Fibroblast of skin of right biceps (primary cell): ENCODE measurements around the gene HSFX3.
A peak's percentile ranks its signal among the peaks of the same experiment; 100 is the strongest.
"Not testable (repeated sequence)": the region's sequence is repeated elsewhere in the genome, so short reads cannot be mapped to it uniquely, and the experiment has no call there.

ENCODE experiments used
- DNase-seq: peaks from one replicate; pipeline ENCODE4 v3.0.0-alpha.2; 2013

Gene HSFX3

GRCh38 chrX:149541521-149542047 is 8.1 kb downstream of the HSFX3 start:
- DNase-seq = no peak

DNA sequence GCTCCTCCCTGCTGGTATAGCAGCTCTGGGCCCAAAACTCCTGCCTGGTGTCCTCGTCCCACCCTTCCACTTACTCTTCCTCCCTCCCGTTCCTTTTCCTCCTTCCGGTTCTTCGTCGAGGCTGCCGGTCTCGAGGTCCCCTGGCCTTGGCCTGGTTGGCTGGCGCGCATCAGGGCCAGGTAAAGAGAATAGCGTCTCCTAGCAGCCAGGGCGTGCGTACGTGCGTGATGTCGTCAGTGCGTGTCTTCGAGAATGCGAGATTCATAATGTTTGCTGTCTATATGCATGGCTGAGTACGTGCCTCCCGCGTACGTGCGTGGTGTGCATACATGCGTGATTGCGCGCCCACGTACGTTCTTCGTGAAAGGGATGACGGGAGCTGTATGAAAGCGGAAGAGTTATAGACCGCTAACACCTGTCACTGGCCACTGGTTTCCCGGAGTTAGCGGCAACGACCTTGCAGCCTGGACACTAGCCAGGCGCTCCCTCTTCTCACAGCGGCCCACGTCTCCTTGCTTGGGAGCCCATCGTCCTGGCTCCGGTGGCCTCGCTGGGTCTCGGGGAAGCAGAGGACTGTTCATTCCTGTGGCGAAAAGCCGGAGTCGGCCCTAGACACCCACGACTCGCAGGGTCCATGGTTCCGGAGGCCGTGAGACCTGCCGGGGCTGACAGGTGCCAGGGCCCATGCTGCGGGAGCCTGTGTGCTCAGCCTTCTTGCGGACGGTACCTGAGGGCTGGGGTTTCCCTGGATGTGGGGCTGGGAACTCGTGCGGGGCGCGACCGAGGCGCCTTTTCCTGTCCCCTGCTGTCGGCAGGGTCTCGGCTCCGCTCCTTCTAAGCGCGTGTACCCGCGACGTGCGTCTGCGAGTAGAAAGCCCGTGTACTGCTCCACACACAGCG is 8.9 kb downstream of the HSFX3 start, which contains the start of gene EOLA1:
Gene EOLA1, plus strand, starts transcription at position 392 of the 900 bp plus-strand sequence. CDS start 4,619 bp downstream, outside the sequence.
- peak; percentile 95 for DNase-seq

GRCh38 chrX:149540131-149540620 is 9.5 kb downstream of the HSFX3 start:
- peak; percentile 90 for DNase-seq

- DNase-seq = peak; percentile 93
These were observed 10.2 kb downstream of the HSFX3 start for GRCh38 chrX:149539283-149540130.

GRCh38 chrX:149537474-149537873 is 12.2 kb downstream of the HSFX3 start:
- not testable (repeated sequence) for DNase-seq

- not testable (repeated sequence) for DNase-seq
These were observed 14.7 kb downstream of the HSFX3 start for GRCh38 chrX:149534926-149535602.

DNA sequence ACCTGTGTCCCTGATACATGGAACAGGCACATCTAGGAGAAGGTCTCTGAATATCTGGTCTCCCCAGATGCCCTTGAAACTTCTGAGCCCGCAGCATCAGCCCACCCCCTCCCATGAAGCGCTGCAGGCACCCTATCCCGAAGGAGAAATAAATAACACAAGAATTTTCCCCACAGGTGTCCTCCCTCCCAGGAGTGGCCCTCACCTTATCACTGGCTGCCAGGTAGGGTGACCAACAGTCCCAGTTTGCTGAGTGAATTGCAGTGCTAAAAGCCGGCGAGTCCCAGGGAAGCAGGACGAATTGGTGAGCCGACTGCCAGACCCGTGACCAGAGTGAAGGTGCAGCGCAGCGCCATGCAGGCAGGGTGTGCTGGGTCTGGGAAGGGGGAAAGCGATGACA is 15.7 kb downstream of the HSFX3 start:
- not testable (repeated sequence) for DNase-seq

DNA sequence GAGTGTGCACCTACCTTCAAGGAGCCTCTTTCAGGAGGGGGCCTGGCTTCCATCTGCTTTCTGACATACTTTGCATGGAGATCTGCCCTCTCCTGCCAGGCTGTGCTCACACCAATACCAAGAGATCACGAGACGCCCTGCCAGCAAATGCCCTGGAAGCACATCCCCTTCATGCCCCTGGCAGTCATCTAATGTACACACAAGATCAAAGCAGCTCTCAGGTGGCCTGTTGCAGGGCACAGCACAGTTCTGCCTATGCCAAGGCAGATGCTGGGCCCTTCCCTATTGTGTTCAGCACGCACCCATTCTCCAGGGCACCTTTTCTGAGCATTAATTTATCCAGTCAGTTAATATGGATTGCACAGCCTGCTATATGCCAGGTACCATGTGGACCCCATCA is 16.9 kb downstream of the HSFX3 start:
- DNase-seq = not testable (repeated sequence)

- DNase-seq = no peak
These were observed 18.1 kb downstream of the HSFX3 start for GRCh38 chrX:149531599-149531998.

DNA sequence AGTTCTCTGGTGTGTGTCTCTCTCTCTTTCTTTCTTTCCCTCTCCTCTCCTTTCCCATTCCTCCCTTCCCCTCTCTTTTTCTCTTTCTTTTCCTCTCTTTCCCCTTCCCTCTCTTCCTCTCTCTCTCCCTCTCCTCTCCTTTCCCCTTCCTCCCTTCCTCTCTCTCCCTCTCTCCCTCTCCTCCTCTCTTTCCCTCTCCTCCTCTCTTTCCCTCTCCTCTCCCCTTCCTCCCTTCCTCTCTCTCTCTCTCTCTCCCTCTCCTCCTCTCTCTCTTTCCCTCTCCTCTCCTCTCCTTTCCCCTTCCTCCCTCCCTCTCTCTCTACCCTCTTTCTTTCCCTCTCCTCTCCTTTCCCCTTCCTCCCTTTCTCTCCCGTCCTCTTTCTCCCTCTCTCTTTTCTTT is 21.3 kb downstream of the HSFX3 start:
- no peak for DNase-seq

- DNase-seq = no peak
These were observed 22.0 kb downstream of the HSFX3 start for GRCh38 chrX:149527705-149528104.

DNA sequence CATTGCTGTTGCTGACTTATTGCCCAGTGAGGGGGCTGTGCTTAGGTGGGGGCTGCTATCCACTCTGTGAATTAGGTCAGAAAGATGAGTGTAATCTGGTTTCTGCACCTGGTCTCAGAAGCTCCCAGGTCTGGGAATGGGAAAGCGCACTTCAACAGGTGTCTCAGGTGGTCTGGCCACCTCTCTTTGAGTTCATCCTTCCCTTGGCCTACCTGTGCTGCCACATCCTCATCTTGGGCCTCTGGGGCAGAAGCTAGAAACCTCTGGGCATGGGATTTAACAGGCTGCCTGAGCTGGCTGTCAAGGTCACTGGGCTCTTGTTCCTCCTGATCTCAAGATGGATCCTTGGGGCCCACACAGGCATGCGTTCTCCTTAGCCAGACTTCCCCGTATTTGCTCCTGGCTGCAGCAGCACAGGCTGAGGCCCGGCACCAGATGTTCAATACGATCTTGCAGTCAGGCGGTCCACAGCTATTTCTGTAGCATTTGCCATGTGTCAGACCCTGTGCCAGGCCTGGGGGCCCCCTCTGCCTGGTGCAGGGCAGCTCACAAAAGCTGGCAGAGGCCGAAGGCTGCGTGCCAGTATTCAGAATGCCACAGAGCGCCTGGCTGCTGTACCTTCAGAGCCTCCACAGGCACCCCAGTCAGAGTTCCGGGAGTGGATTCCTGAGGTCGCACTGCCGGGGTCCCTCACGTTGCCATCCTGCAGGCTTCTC is 23.2 kb downstream of the HSFX3 start:
- DNase-seq = not testable (repeated sequence)

DNA sequence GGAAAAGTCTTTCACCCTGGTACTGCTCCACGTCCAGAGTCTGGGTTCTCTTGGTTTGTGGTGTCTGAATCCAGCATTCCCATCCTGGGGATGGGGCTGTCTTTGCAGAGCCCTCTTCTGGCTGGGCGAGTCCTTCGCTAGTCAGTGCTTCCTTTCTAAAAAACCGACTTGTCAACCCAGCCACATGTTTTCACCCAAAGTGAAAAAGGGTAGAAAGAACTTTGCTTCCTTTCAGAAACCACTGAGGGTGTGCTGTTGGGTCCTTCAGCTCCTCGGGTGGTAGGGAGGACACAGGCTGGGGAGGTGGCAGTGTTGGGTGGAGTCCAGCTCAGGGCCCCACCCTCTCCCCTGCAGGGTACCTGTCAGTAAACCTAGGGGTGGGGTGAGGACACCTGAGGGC is 23.8 kb downstream of the HSFX3 start:
- not testable (repeated sequence) for DNase-seq

DNA sequence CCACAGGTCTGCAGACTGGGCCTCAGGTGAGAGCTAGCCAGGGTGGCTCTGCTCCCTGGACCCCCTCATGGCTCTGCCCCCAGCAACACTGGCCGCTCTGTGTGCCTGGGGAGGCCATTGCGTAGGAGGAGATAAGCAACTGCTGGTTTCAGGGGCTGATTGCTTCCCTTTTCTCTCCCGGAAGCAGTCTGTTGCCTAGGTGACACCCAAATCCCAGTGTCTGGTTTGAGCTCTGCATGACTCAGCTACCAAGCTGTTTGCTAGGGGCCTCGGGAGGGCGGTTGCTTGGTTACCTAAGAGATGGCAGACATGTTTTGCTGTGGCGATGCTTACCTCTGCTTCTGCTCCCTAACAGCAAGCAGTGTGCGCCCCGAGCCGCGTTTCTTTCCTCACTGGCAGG is 24.3 kb downstream of the HSFX3 start:
- DNase-seq = peak; percentile 71

DNA sequence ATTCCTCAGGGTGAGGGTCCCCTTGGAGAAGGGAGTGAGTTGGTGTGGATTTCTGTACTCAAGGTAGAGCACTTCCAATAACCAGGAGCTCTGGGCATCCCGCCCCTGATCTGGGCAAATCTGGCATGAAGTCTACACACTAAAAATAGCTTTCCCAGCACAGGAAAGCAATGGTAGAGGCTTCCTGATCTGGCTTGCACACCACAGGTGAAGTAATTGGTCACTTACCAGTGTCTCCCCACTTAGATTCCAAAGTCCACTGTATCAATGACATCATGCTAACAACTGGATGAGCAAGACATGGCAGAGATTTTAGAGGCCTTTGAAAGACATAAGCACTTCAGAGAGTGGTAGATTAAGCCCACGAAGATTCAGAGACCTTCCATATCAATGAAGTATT is 26.8 kb downstream of the HSFX3 start:
- DNase-seq = no peak

DNA sequence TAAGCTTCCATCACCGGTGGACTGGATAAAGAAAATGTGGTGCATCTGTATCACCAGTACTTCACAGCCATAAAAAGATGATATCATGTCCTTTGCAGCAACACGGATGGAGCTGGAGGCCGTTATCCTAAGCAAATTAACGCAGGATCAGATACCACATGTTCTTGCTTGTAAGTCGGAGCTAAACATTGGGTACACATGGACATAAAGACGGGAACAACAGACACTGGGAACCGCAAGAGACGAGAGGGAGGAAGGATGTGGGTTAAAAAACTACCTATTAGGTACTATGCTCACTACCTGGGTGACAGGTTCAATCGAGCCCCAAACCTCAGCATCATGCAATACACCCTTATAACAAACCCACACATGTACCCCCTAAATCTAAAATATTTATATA is 28.3 kb downstream of the HSFX3 start:
- no peak for DNase-seq

- not testable (repeated sequence) for DNase-seq
These were observed 29.0 kb downstream of the HSFX3 start for GRCh38 chrX:149520636-149521277.

DNA sequence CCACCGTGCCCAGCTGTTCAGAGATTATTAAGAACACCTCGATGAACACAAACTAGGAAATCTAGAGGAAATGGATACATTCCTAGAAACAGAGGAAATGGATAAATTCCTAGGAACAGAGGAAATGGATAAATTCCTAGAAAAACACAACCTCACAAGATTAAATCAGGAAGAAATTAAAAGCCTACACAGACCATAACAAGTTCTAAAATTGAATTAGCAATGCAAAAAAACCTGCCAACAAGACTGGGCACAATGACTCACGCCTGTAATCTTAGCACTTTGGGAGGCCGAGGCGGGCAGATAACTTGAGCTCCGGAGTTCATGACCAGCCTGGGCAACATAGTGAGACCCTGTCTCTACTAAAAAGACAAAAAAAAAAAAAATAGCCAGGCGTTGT is 31.5 kb downstream of the HSFX3 start:
- DNase-seq = no peak

DNA sequence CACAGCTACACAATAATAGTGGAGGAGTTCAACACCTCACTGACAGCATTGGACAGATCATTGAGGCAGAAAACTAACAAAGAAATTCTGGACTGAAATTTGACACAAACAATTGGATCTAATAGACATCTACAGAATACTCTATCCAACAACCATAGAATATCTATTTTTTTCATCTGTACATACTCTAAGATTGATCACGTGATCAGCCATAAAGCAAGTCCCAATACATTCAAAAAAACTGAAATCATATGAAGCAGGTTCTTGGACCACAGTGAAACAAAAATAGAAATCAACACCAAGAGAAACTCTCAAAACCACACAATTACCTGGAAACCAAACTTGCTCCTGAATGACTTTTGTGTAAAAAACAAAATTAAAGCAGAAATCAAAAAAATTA is 32.4 kb downstream of the HSFX3 start:
- no peak for DNase-seq

GRCh38 chrX:149516604-149517003 is 33.1 kb downstream of the HSFX3 start:
- no peak for DNase-seq

GRCh38 chrX:149515954-149516602 is 33.6 kb downstream of the HSFX3 start:
- DNase-seq = no peak
